Measurements from ENCODE around the gene BRMS1.
A peak's percentile ranks its signal among the peaks of the same experiment; 100 is the strongest.
"Not testable (repeated sequence)": the region's sequence is repeated elsewhere in the genome, so short reads cannot be mapped to it uniquely, and the experiment has no call there.

BRMS1 gene

DNA sequence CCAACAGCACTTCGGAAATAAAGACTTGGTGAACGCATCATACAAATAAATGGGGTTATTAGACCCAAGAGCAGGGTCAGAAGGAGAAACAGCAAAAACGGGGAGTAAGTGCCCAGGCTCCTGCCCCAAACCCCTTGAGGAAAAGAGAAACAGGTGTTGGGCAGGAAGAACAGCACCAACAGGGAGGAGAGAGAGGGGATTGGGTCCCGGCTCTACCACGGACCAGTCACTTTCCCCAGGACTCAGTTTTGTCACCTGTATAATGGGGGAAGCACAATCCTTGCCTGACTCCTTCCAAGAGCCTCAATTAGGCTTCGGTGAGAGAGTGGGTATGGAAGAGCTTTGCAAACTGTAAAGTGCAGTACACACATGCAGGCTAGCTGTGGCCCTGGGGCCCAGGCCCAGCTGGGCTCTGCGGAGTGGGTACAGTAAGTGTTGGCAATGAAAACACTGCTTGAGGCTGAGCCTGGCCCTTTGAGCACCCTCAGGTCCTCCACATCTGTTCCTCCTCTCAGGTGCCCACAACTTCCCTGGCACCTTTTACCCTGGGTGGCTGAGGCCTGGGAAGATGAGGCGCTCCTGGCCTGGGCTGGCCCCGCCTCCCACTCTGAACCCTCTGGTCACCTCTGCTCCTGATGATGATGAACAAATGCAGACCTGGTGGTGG lies 17.7 kb upstream of the BRMS1 start:
- DNase-seq, result no peak

DNA sequence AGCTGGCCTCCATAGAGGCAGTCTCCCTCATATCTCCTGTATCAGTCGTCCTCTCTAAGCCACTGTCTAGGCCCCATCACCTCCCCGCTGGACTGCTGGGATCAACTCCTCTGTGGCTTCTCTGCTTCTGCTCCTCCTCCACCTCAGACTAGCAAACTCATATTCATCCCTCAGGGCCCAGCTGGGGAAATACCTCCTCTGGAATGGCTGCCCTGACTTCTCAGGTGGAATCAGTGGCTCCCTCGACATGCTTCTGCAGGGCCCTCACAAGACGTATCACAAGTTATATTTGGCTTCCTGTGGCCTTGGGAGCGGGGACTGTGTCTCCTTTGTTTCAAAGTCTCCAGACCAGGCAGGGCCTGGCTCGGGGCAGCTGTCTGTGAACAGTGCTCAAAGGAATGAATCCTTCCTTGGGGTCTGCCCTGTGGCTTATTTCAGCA lies 16.6 kb upstream of the BRMS1 start:
- DNase-seq, result no peak

DNA sequence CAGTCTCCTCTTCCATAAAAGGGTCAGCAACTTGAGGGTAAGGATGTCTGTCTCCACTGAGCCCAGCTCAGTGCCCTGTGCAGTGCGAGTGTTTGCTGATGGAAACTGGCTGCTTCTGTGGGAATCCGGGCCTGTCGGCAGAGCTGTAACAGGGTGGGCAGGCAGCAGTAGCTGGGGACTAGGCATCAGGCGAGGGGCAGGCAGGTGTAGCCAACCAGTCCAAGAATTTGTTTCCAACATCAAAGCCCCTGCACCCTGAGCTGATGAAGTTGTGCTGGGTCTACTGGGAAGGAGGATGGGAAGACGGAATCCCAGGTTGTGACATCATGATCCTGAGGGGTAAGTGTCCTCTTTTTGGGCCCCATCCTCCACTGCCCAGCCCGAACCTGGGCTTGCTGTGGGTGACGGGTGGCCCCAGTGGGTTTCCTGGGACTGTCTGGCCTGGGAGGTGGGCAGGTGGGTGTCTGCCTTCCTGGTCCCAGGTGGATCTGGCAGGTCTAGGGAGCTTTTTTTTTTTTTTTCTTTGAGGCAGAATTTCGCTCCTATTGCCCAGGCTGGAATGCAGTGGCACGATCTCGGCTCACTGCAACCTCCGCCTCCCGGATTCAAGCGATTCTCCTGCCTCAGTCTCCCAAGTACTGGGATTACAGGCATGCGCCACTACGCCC lies 15.6 kb upstream of the BRMS1 start:
- DNase-seq, result no peak

GRCh38 chr11:66359662-66360087 lies 14.8 kb upstream of the BRMS1 start:
- DNase-seq, result no peak

GRCh38 chr11:66350560-66351235 lies 5.8 kb upstream of the BRMS1 start:
- DNase-seq, result not testable (repeated sequence)

GRCh38 chr11:66349084-66349386 lies 4.1 kb upstream of the BRMS1 start:
- no peak for DNase-seq

DNA sequence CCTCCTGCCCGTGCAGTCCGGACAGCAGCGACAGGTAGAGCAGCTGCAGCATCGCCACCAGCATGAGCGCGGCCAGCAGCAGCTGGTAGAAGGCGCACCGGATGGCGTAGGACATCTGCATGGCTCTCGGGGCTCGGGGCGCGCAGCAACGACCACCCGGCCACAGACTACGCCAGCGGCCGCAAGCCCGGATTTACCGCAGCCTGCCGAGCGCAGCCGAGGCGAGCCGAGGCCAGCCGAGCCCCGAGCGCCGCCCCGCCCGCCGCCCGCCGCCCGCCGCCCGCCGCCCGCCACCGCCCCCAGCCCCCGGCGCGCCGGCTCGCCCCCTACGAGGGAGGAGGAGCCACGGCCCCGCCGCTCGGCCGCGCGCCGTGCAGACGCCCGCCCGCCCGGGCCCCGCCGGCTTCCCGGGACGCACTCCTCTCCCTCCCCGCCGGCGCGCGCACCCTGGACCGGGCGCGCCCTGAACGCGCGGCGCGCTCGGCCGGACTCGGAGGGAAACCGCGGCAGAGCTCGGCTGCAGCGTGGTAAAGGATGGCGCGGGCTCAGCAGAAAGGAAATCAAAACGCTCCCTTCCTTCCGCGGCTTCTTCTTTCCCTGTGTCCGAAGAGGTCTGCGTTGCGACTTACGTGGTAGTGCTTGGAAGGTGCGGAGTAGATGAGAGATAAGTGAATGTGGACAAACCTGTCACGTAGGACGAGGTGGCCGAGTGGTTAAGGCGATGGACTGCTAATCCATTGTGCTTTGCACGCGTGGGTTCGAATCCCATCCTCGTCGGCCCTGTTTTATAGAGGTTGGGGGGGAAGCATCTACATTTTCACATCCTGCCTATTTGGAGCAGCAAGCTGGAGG lies 2.7 kb upstream of the BRMS1 start, which contains the start of gene B4GAT1:
B4GAT1 (minus strand) TSS at position 205 of the 852 bp plus-strand sequence; CDS start at position 121, 84 bp downstream.
- peak; percentile 85 for DNase-seq

- no peak for DNase-seq
These were observed 1.8 kb upstream of the BRMS1 start for GRCh38 chr11:66346476-66347424.

GRCh38 chr11:66345316-66345649 lies 379 bp upstream of the BRMS1 start:
- DNase-seq, result no peak

GRCh38 chr11:66343176-66343575 lies 1.7 kb downstream of the BRMS1 start:
- DNase-seq, result no peak

DNA sequence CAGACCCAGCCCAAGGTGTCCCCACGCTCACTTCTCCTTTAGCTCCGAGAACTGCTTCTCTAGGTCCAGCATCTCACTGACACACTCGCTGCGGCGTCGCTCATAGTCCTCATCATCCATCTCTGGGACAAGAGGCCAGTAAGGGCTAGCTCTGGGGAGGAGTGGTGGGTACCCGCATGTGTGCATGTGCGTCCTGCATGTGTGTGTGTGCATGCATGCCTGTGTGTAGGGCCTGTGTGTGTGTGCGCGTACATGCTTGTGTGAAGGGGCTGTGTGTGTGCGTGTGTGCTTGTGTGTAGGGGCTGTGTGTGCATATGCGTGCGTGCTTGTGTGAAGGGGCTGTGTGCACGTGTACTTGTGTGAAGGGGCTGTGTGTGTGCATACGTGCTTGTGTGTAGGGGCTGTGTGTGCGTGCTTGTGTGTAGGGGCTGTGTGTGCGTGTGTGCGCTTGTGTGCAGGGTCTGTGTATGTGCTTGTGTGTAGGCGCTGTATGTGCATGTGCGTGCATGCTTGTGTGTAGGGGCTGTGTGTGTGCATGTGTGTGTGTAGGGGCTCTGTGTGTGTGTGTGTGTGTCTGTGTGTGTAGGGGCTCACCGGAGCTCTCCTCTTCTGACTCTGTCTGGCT lies 3.3 kb downstream of the BRMS1 start:
- DNase-seq, result no peak

GRCh38 chr11:66340596-66341501 lies 4.1 kb downstream of the BRMS1 start:
- no peak for DNase-seq

GRCh38 chr11:66339686-66340483 lies 5.0 kb downstream of the BRMS1 start:
- DNase-seq, result no peak

GRCh38 chr11:66339162-66339675 lies 5.7 kb downstream of the BRMS1 start:
- DNase-seq, result no peak

DNA sequence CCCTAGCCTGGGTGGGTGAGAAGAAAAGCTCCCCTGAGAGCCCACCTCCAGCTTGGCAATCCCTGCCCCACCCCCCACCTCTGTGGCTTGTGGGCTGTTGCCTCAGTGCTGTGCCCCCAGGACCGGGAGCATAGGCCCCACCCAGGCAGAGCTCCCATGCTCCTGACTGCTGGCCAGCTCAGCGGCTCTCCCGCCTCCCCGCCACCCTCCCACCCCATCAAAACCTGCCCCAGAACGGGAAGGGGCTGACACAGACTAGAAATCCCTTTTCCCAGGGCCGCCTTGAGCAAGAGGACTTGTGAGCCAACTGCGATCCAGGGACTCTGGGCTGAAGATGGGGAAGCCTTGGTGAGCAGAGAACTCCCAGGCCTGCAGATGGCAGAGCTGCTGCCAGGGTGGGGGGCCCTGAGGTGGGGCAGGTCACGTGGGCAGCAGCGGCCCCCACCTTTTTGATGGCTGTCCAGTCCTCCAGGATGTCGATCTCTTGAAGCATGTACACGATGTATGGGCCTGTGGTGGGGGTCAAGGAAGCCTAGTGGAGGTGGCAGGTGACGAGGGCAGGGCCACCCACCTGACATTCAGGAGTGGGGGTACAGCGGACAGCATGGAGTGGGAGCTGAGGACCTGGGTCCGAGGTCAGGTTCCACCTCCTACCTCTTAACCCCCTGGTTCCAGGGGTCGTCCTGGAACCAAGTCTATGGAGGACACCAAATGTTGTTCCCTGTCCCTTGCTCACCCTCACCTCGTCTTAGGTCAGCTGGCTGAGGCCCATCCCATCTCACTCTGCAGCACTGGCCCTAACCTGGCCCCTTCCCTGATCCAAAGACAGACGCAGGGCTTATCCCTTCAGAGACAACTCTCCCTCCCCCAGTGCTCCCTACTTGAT lies 6.4 kb downstream of the BRMS1 start:
- DNase-seq, result no peak

DNA sequence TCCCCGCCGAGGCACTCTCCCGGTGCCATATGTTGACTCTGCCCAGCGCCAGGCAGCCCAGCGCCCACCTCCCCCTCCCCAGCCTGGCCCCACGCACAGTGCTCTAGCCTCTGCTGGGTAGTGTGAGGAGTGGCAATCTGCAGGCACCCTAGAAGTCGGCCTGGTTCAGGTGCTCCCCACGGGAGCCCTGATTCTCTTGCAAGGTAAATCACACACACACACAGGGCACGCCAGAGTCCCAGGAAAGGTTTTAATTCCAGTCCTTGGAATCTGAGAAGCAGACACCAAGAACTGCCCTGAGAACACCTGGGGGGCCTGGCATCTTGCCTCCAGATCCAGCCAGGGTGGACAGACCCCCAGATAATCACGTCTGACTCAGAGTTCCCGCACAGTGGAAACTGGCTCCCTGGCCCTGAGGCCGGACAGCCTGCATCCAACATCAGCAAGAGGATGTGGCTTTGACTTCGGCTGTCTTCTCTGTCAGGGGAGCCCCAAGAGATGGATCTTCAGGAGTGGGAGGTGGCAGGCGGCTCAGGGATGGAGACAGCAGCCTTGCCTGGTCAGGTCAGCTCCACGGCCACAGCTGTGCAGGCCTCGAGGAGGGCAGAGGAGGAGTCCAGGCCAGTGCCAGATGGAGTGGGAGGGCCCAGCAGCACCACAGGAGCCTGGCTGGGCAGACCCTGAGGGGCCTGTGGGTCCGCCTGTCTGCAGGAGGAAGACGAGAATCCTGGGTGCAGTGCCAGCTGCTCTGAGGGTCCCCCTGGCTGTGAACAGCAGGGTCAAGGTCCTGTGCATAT lies 7.6 kb downstream of the BRMS1 start:
- DNase-seq, result no peak
